Measurements from ENCODE around the gene ABCA1.

DNA sequence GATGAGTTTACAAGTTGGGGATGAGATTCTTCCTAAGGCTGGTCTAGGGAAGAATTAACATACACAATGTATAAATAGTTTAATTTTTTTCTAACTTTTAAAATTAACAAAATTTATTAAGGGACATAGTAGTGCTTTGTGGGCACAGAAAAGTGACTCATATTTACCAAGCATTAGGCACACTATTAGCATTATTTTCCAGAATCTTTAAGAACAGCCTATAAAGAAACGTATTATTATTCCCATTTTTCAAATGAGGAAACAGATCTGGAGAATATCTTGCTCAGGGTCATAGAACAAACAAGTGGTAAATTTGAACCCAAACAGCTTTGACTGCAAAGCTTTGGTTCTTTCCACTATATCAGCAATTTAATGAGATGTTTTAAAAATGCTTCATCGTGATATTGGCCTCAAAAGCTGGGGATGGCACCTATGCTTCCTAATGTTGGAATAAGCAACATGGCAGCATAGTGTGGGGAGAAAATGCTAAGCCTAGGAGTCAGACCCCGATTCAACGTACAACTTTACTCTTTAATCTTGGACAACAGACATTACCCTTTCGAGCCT, 55.9 kb downstream of the ABCA1 start:
- TF ChIP-seq SP1 (IDR thresholded peaks at IDR 0.05) (no peak), NFRKB (IDR thresholded peaks at IDR 0.05) (no peak), FOXK2 (IDR thresholded peaks at IDR 0.05) (no peak), BHLHE40 (IDR thresholded peaks at IDR 0.05; ENCODE audit: borderline replicate concordance) (no peak), ELF4 (IDR thresholded peaks at IDR 0.05) (no peak), FOXM1 (IDR thresholded peaks at IDR 0.05; ENCODE audit: borderline replicate concordance) (no peak), ZNF384 (IDR thresholded peaks at IDR 0.05) (no peak), SUZ12 (IDR thresholded peaks at IDR 0.05) (no peak), HDGF (IDR thresholded peaks at IDR 0.05; ENCODE audit: borderline replicate concordance) (no peak), TARDBP (IDR thresholded peaks at IDR 0.05) (no peak), FOXA1 (IDR thresholded peaks at IDR 0.05) (no peak), CTBP1 (IDR thresholded peaks at IDR 0.05; ENCODE audit: borderline replicate concordance) (no peak), ARNT (IDR thresholded peaks at IDR 0.05) (no peak)
- TF ChIP-seq, protein P1, sequence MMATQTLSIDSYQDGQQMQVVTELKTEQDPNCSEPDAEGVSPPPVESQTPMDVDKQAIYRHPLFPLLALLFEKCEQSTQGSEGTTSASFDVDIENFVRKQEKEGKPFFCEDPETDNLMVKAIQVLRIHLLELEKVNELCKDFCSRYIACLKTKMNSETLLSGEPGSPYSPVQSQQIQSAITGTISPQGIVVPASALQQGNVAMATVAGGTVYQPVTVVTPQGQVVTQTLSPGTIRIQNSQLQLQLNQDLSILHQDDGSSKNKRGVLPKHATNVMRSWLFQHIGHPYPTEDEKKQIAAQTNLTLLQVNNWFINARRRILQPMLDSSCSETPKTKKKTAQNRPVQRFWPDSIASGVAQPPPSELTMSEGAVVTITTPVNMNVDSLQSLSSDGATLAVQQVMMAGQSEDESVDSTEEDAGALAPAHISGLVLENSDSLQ (IDR thresholded peaks at IDR 0.05), result no peak
